T-helper 2 cell treated with Interferon-gamma antibody and Interleukin-4, amounts not matched to agents 100 ng/mL and 5 ng/mL, for 36 hours (primary cell): ENCODE results near the gene RAMAC. TPM values are rescaled to one million over a fixed set of nuclear protein-coding genes. Genes with fewer than 3 reads are reported as not detected.
"Not testable (repeated sequence)": the region's sequence is repeated elsewhere in the genome, so short reads cannot be mapped to it uniquely, and the experiment has no call there.

ENCODE experiments used
- intact Hi-C: fragments of 100-400 bp; cut with micrococcal nuclease; formaldehyde crosslinking; loops from one replicate; pipeline ENCODE4 v1.15.1; 2023
- total RNA-seq: library from RNA; stranded (reverse); gene quantifications from 2 replicates; pipeline ENCODE4 v1.2.3, GENCODE V29; 2022

RAMAC gene
- total RNA-seq, 1 donor from 2014 or later: 22.2 TPM

- intact Hi-C loops: loop anchor here (1.0 to 10.0 kb wide), 9 partner anchors 25 to 747 kb away; partner anchors contain the start of genes BTBD1, EFL1, HDGFL3 and RAMAC
These were observed 25.5 kb downstream of the RAMAC start, which contains the start of gene C15orf40 for GRCh38 chr15:83011271-83012075. Gene C15orf40 (minus strand): TSS chr15:83011639. CDS start chr15:83011607, 32 bp downstream.

- intact Hi-C loops: loop anchor here (10.0 kb wide), 2 partner anchors 257 to 747 kb away; partner anchors contain the start of genes EFL1 and SAXO2
These were observed 26.0 kb downstream of the RAMAC start for GRCh38 chr15:83012076-83012426.

- intact Hi-C loops: loop anchor here (10.0 kb wide), 2 partner anchors 258 to 748 kb away; partner anchors contain the start of genes EFL1 and SAXO2
These were observed 26.6 kb downstream of the RAMAC start for GRCh38 chr15:83012636-83013035.

- intact Hi-C loops: loop anchor here (10.0 kb wide), 2 partner anchors 259 to 749 kb away; partner anchors contain the start of genes EFL1 and SAXO2
These were observed 28.2 kb downstream of the RAMAC start for GRCh38 chr15:83014205-83014653.

- intact Hi-C loops: loop anchor here (10.0 kb wide), 2 partner anchors 261 to 751 kb away; partner anchors contain the start of genes EFL1 and SAXO2
These were observed 29.4 kb downstream of the RAMAC start for GRCh38 chr15:83015361-83015760.

- intact Hi-C loops: loop anchor here (10.0 kb wide), 2 partner anchors 262 to 752 kb away; partner anchors contain the start of genes EFL1 and SAXO2
These were observed 30.9 kb downstream of the RAMAC start for GRCh38 chr15:83016906-83017305.

GRCh38 chr15:83018436-83018835, 32.4 kb downstream of the RAMAC start:
- intact Hi-C loops: loop anchor here (10.0 kb wide), 2 partner anchors 264 to 754 kb away; partner anchors contain the start of genes EFL1 and SAXO2

- intact Hi-C loops: no loop called here
These were observed 44.0 kb downstream of the RAMAC start for GRCh38 chr15:83030021-83030420.

GRCh38 chr15:83031234-83031633, 45.2 kb downstream of the RAMAC start:
- intact Hi-C loops: not testable (repeated sequence)

- intact Hi-C loops: no loop called here
These were observed 50.2 kb downstream of the RAMAC start for GRCh38 chr15:83036253-83036652.

GRCh38 chr15:83039206-83039605, 53.2 kb downstream of the RAMAC start:
- intact Hi-C loops: no loop called here

Other genes starting within 250 kb of the RAMAC start
- not detected in 2 replicates for gene FSD2, start 180.1 kb upstream of the RAMAC start, total RNA-seq
- gene WHAMM, start 176.6 kb upstream of the RAMAC start, total RNA-seq: 9.6 and 9.9 TPM in 2 replicates
- gene HOMER2, start 33.5 kb upstream of the RAMAC start, total RNA-seq: 38.1 and 42.1 TPM in 2 replicates
- 25.3 and 30.4 TPM in 2 replicates for gene C15orf40, start 25.4 kb downstream of the RAMAC start, total RNA-seq
- 54.3 and 55.8 TPM in 2 replicates for gene BTBD1, start 81.0 kb downstream of the RAMAC start, total RNA-seq
- gene TM6SF1, start 121.4 kb downstream of the RAMAC start, total RNA-seq: 3.5 and 5.1 TPM in 2 replicates
- gene HDGFL3, start 221.6 kb downstream of the RAMAC start, total RNA-seq: 14.9 and 16.3 TPM in 2 replicates